Epithelial cell of esophagus (primary cell): ENCODE data around the gene UBL7.

Source experiments
- DNase-seq: peaks from one replicate; pipeline ENCODE4 v3.0.0; 2010; ENCODE audit warnings: low read depth
- H3K4me3 ChIP-seq: 2 replicates; pipeline ENCODE4 v1.5.1; 2011; ENCODE audit warnings: mild to moderate bottlenecking, low read length, control low read depth
- CTCF ChIP-seq: IDR thresholded peaks from 2 replicates; pipeline ENCODE4 v1.5.1; 2011; ENCODE audit warnings: low read depth, mild to moderate bottlenecking, low read length, control low read depth, inconsistent platforms; ENCODE audit not compliant: insufficient read depth; ENCODE audit errors: missing control alignments

UBL7 gene

GRCh38 chr15:74421302-74422245 is 39.4 kb downstream of the UBL7 start:
- H3K4me3 ChIP-seq = no peak overlapping the region
- no peak for DNase-seq
- no peak for TF ChIP-seq CTCF

GRCh38 chr15:74420193-74420905 is 40.6 kb downstream of the UBL7 start:
- H3K4me3 ChIP-seq = no peak overlapping the region
- no peak for TF ChIP-seq CTCF

GRCh38 chr15:74419432-74419831 is 41.5 kb downstream of the UBL7 start:
- no peak for TF ChIP-seq CTCF
- DNase-seq = no peak
- H3K4me3 ChIP-seq = no peak overlapping the region

More at GRCh38 chr15:74420193-74420905, 40.6 kb downstream of the UBL7 start:
- no peak for DNase-seq

GRCh38 chr15:74418575-74419338 is 42.2 kb downstream of the UBL7 start:
- no peak for TF ChIP-seq CTCF
- no peak overlapping the region for H3K4me3 ChIP-seq
- DNase-seq = no peak

- no peak overlapping the region for H3K4me3 ChIP-seq
- DNase-seq = no peak
- TF ChIP-seq CTCF = no peak
These were observed 43.3 kb downstream of the UBL7 start for GRCh38 chr15:74417670-74418069.

- H3K4me3 ChIP-seq = no peak overlapping the region
- peak; percentile 60 for DNase-seq
- no peak for TF ChIP-seq CTCF
These were observed 43.7 kb downstream of the UBL7 start for GRCh38 chr15:74417225-74417624.
